Left ventricle myocardium inferior (tissue), 1 donor: Measurements from ENCODE around the gene MFAP1. TPM values are rescaled to one million over a fixed set of nuclear protein-coding genes. Genes with fewer than 3 reads are reported as not detected.
"Not testable (repeated sequence)": the region's sequence is repeated elsewhere in the genome, so short reads cannot be mapped to it uniquely, and the experiment has no call there.

Experiments
- DNase-seq: peaks from one replicate; pipeline ENCODE4 v3.0.0-alpha.2; 2020
- H3K27ac ChIP-seq: fragments of 200-600 bp; replicated peaks from 2 replicates; pipeline ENCODE4 v1.8.0; 2021
- H3K27me3 ChIP-seq: fragments of 200-600 bp; 2 replicates; pipeline ENCODE4 v1.8.0; 2021; ENCODE audit warnings: low read depth
- H3K36me3 ChIP-seq: fragments of 200-600 bp; 2 replicates; pipeline ENCODE4 v1.8.0; 2021
- H3K4me1 ChIP-seq: fragments of 200-600 bp; 2 replicates; pipeline ENCODE4 v1.8.0; 2021
- H3K4me3 ChIP-seq: fragments of 200-600 bp; 2 replicates; pipeline ENCODE4 v1.8.0; 2021; ENCODE audit warnings: mild to moderate bottlenecking, moderate library complexity
- H3K9me3 ChIP-seq: fragments of 200-600 bp; replicated peaks from 2 replicates; pipeline ENCODE4 v1.8.0; 2021
- intact Hi-C: fragments of 100-400 bp; cut with micrococcal nuclease; formaldehyde crosslinking; loops from one replicate; pipeline ENCODE4 v1.11.0; 2022
- total RNA-seq: library from RNA; stranded (reverse); fragmentation: NEBNext Ultra II Directional; extraction: Animal tissue kit (Norgen Biotek cat#: 25700); gene quantifications from one replicate; pipeline ENCODE4 v1.2.1, GENCODE V29; 2021
- TF ChIP-seq, protein P1 (sequence below): fragments of 200-600 bp; IDR thresholded peaks from 2 replicates; pipeline ENCODE4 v1.8.0; 2021; ENCODE audit warnings: antibody characterized with exemption, mild to moderate bottlenecking, borderline replicate concordance
- donor health status: DM: no; HTN: yes; CAD: no; lungs with severe emphysema.

Gene MFAP1
- total RNA-seq, 1 donor from 2014 or later: 20.4 TPM

DNA sequence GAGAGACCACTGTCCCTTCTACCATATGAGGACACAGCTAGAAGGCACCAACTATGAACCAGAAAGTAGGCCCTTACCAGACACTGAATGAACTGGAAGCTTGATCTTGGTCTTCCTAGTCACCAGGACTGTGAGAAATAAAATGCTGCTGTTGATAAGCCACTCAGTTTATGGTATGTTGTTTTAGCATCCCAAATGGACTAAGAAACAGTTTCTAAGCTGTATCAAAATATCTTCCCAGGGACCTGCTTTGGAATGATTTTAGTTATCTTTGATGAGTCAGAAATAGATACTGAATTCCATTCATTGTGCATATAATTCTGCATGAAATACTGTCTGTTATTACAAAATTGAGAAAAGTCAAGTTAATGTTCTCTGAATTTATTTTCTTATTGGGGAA, 20.9 kb upstream of the MFAP1 start:
- intact Hi-C loops: no loop called here
- Histone ChIP-seq H3K4me1 (no peaks in the 10 kb centered on the region), H3K36me3 (peaks cover 27% of the 10 kb centered on the region), H3K27ac (no peak overlapping the region), H3K9me3 (no peaks in the 10 kb centered on the region), H3K27me3 (no peaks in the 10 kb centered on the region), H3K4me3 (no peak overlapping the region)
- no peak for DNase-seq
- TF ChIP-seq, protein P1, sequence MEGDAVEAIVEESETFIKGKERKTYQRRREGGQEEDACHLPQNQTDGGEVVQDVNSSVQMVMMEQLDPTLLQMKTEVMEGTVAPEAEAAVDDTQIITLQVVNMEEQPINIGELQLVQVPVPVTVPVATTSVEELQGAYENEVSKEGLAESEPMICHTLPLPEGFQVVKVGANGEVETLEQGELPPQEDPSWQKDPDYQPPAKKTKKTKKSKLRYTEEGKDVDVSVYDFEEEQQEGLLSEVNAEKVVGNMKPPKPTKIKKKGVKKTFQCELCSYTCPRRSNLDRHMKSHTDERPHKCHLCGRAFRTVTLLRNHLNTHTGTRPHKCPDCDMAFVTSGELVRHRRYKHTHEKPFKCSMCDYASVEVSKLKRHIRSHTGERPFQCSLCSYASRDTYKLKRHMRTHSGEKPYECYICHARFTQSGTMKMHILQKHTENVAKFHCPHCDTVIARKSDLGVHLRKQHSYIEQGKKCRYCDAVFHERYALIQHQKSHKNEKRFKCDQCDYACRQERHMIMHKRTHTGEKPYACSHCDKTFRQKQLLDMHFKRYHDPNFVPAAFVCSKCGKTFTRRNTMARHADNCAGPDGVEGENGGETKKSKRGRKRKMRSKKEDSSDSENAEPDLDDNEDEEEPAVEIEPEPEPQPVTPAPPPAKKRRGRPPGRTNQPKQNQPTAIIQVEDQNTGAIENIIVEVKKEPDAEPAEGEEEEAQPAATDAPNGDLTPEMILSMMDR: no peak

DNA sequence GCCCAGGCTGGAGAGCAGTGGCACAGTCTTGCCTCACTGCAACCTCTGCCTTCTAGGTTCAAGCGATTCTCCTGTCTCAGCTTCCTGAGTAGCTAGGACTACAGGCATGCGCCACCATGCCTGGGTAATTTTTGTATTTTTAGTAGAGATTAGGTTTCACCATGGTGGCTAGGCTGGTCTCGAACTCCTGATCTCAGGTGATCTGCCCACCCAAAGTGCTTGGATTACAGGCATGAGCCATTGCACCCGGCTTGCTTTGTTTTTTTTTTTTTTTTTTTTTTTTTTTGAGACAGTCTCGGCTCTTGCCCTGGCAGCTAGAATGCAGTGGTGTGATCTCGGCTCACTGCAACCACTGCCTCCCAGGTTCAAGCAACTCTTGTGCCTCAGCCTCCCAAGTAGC, 8.0 kb upstream of the MFAP1 start:
- H3K27ac ChIP-seq, intact Hi-C loops, H3K4me3 ChIP-seq, DNase-seq, H3K4me1 ChIP-seq, H3K9me3 ChIP-seq, H3K27me3 ChIP-seq: not testable (repeated sequence)
- H3K36me3 ChIP-seq: peaks cover 12% of the 10 kb centered on the region

DNA sequence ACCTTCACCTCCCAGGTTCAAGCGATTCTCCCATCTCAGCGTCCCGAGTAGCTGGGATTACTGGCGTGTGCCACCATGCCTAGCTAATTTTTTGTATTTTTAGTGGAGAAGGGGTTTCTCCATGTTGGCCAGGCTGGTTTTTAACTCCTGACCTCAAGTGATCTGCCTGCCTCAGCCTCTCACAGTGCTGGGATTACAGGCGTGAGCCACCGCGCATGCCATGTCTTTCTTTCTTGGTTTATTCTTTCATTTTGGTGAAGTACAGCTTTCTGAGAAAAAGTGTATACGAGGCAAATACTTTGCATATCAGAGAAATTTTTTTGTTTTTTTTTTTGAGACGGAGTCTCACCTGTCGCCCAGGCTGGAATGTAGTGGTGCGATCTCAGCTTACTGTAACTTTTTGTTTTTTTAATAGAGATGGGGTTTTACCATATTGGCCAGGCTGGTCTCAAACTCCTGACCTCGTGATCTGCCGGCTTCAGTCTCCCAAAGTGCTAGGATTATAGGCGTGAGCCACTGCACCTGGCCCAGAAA, 7.1 kb upstream of the MFAP1 start:
- H3K9me3 ChIP-seq, H3K27me3 ChIP-seq, DNase-seq, H3K27ac ChIP-seq, H3K4me3 ChIP-seq, intact Hi-C loops: not testable (repeated sequence)
- Histone ChIP-seq H3K36me3 (peaks cover 12% of the 10 kb centered on the region), H3K4me1 (peaks cover 15% of the 10 kb centered on the region)

DNA sequence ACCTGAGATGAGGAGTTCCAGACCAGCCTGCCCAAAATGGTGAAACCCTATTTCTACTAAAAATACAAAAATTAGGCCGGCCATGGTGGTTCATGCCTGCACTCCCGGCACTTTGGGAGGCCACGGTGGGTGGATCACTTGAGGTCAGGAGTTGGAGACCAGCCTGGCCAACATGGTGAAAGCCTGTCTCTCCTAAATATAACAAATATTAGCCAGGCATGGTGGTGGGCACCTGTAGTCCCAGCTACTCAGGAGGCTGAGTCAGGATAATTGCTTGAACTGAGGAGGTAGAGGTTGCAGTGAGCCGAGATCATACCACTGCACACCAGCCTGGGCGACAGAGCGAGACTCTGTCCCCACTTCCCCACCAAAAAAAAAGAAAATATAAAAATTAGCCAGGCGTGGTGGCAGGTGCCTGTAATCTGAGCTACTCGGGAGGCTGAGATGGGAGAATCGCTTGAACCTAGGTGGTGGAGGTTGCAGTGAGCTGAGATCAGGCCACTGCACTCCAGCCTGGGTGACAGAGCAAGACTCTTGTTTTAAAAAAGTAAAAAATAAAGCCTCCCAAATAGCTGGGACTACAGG, 6.3 kb upstream of the MFAP1 start:
- H3K4me3 ChIP-seq, H3K27ac ChIP-seq, H3K36me3 ChIP-seq, intact Hi-C loops, H3K9me3 ChIP-seq, DNase-seq, H3K27me3 ChIP-seq: not testable (repeated sequence)
- H3K4me1 ChIP-seq: peaks cover 22% of the 10 kb centered on the region

DNA sequence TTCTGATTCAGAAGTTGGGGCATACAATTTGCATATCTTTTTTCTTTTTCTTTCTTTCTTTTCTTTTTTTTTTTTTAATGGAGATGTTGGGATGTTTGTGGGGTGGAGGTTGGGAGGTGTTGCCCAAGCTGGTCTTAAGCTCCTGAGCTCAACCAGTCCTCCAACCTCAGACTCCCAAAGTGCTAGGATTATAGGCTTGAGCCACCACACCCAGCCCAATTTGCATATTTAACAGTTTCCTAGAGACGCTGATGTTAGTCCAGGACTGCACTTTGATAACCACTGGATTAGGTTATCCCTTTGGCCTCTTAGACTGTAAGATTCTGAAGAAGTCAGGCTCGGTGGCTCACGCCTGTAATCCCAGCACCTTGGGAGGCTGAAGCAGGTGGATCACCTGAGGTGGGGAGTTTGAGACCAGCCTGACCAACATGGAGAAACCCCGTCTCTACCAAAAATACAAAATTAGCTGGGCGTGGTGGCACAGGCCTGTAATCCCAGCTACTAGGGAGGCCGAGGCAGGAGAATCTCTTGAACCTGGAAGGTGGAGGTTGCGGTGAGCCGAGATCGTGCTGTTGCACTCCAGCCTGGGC, 5.6 kb upstream of the MFAP1 start:
- peaks cover 23% of the 10 kb centered on the region for H3K4me1 ChIP-seq
- H3K27ac ChIP-seq, H3K36me3 ChIP-seq, H3K9me3 ChIP-seq, H3K4me3 ChIP-seq, intact Hi-C loops, H3K27me3 ChIP-seq, DNase-seq: not testable (repeated sequence)

DNA sequence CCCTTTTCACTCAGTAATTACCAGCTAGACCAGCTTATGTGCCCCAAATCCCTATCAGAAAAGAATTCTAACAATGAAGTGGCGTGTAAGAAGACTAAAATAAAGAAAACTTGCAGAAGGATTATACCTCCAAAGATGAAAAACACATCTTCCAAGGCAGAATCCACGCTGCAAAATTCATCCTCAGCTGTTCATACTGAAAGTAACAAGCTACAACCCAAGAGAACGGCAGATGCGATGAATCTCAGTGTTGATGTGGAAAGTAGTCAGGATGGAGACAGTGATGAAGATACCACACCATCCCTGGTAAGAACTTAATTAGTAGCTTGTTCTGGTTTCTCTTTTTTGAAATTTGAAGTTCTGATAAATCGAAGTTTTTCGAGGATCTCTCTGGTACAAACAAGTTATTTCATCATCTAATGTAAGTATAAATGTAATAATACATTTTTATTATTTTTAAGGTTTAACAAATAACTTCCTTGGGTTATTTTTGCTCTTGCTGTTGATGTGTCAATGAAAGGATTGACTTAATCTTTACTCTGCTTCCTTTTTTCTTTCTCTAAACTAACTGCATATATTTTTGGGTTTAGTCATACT, 3.7 kb upstream of the MFAP1 start:
- no peaks in the 10 kb centered on the region for H3K9me3 ChIP-seq
- intact Hi-C loops: no loop called here
- TF ChIP-seq, protein P1: no peak
- DNase-seq: no peak
- H3K27ac ChIP-seq: peak overlapping the region; percentile 76
- H3K27me3 ChIP-seq: no peaks in the 10 kb centered on the region
- H3K36me3 ChIP-seq: no peaks in the 10 kb centered on the region
- H3K4me3 ChIP-seq: peak overlapping the region; percentile 74
- peaks cover 40% of the 10 kb centered on the region for H3K4me1 ChIP-seq

DNA sequence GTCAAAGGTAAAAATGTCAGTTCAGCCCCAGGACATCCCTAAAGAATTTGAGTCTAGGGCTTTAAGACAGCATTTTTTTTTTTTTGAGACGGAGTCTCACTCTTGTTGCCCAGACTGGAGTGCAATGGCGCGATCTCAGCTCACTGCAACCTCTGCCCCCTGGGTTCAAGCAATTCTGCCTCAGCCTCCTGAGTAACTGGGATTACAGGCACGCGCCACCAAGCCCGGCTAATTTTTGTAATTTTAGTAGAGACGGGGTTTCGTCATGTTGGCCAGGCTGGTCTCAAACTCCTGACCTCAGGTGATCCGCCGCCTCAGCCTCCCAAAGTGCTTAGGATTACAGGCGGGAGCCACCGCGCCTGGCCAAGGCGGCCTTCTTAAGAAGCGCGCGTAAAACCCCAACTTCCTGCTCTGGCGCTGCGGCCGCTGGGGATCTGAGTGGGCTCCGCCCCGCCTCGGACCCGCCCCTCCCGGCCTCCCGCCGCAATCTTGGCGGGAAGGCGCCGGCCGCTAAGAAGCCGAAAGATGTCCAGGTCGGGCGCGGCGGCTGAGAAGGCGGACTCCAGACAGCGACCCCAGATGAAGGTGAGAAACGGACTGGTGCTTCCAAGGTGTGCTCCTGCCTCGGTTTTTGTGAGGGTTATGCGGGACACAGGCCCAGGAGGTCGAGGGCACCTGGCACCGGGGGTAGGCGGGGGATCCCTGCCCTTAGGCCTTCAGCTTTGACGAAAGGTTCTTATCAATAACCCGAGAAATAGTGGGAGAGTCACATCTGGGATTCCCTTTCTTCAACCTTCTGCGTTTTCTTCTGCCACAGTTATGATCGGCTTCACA, 2.2 kb upstream of the MFAP1 start, which contains the start of gene WDR76:
Gene WDR76, plus strand, starts transcription at position 495 of the 834 bp plus-strand sequence. Its CDS starts 31 bp downstream, at position 526.
- TF ChIP-seq, protein P1: no peak

More for the DNA sequence above, 2.2 kb upstream of the MFAP1 start, which contains the start of gene WDR76:
- DNase-seq: peak; percentile 83
- Histone ChIP-seq H3K4me1 (peaks cover 54% of the 10 kb centered on the region), H3K27ac (peak within 1 kb of the TSS; percentile 76), H3K9me3 (no peaks in the 10 kb centered on the region), H3K36me3 (no peaks in the 10 kb centered on the region), H3K4me3 (peak within 1 kb of the TSS; percentile 74), H3K27me3 (no peaks in the 10 kb centered on the region)
- intact Hi-C loops: no loop called here
